ENCODE data around the gene HSPB8. TPM values are rescaled to one million over a fixed set of nuclear protein-coding genes. Genes with fewer than 3 reads are reported as not detected.

HSPB8 gene
- total RNA-seq, 1 donor = 2.9 TPM

DNA sequence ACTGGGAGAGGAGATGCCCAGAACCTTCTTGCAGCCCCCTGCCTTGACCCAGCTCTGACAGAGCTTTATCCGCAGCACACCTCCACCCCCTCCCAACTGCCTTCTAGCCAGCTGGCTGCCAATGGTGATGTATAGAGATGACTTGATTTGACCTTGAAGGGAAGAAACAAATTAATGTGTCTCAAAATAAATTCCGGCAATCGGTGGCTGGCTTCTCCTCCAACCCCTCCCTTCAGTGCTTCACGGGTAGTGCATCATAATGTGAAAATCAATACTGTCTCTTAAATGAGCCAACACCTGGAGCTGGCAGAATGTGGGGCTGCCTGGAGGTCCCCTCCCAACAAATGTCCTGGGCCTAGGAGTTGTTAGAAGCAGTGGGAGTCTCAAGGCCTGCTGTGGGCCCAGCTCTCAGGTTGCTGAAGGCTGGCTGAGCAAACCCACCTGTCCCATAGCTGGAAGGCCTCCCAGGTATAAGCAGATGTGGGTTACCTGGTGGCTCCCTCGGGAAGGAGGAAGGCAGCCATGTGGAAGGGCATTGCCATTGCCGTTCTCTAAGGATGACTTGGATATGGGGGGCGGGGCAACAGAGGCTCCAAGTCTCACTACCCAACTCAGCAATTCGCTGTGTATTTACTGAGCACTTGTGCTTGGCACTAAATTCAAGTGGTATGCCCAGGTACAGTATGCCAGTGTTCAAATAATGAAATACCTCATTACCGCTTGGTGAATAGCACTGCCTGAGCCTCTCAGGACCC lies 23.2 kb downstream of the HSPB8 start:
- H3K4me1 ChIP-seq (ENCODE audit: insufficient read depth, low read length) = no peaks in the 10 kb centered on the region
- TF ChIP-seq, protein P1, sequence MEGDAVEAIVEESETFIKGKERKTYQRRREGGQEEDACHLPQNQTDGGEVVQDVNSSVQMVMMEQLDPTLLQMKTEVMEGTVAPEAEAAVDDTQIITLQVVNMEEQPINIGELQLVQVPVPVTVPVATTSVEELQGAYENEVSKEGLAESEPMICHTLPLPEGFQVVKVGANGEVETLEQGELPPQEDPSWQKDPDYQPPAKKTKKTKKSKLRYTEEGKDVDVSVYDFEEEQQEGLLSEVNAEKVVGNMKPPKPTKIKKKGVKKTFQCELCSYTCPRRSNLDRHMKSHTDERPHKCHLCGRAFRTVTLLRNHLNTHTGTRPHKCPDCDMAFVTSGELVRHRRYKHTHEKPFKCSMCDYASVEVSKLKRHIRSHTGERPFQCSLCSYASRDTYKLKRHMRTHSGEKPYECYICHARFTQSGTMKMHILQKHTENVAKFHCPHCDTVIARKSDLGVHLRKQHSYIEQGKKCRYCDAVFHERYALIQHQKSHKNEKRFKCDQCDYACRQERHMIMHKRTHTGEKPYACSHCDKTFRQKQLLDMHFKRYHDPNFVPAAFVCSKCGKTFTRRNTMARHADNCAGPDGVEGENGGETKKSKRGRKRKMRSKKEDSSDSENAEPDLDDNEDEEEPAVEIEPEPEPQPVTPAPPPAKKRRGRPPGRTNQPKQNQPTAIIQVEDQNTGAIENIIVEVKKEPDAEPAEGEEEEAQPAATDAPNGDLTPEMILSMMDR (IDR thresholded peaks at IDR 0.05; ENCODE audit: extremely low read depth, low read depth, low read length) = no peak
- H3K79me2 ChIP-seq (ENCODE audit: insufficient read depth, low read length) = no peaks in the 10 kb centered on the region
- no peak for DNase-seq (ENCODE audit: insufficient read length, low spot score, missing footprints)
- H3K27me3 ChIP-seq (ENCODE audit: insufficient read depth, low read length) = no peaks in the 10 kb centered on the region
- no peak overlapping the region for H3K27ac ChIP-seq (ENCODE audit: low read depth, low read length)
- H3K4me3 ChIP-seq (ENCODE audit: insufficient read depth, low read length) = no peak overlapping the region
- H3K9me3 ChIP-seq (ENCODE audit: low read depth, low read length) = no peaks in the 10 kb centered on the region
- no peak overlapping the region for H3K4me2 ChIP-seq (ENCODE audit: insufficient read depth, low read length)
- no peak overlapping the region for H2AFZ ChIP-seq (ENCODE audit: low read length)
- H3K36me3 ChIP-seq (ENCODE audit: insufficient read depth, low read length) = no peaks in the 10 kb centered on the region
- no peaks in the 10 kb centered on the region for H4K20me1 ChIP-seq (ENCODE audit: insufficient read depth, low read length)

DNA sequence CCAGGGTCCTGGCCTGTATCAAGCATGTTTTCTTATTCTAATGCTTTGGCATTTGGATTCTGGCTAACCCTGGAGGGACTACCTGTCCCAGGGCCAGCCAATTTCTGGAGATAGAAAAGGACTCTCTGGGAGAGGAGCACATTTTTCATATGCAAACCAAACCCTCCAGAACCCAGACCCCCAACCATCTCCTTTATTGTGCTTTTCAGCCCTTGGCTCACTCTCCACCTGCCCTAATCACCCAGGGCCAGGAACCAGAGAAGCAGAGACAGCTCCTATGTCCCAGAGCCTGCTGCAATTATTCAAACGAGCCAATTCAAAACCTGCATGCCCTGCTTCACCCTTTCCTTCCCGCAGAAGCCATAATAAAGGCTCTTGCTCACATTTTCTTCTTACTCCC lies 23.8 kb downstream of the HSPB8 start:
- H3K4me3 ChIP-seq (ENCODE audit: insufficient read depth, low read length) = no peak overlapping the region

DNA sequence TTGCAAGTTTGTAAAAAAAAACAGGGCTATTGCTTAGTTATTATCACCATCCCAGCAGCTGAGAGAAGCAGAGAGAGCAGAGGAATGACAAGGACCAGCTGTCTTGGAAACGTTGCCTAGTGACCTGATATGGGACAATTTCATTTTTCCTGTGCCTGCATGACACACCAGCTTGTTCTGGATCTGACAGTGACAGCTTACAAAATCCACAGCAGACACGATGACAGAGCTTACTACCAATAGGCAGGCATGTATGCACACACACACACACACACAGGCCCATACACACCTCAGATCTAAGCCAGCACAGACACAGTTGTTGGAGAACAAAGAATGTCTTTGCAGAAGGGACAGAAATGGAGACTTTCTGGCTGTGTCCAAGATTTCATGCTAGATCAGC lies 25.4 kb downstream of the HSPB8 start:
- H3K4me2 ChIP-seq (ENCODE audit: insufficient read depth, low read length) = no peak overlapping the region
- H3K27me3 ChIP-seq (ENCODE audit: insufficient read depth, low read length) = no peaks in the 10 kb centered on the region
- H3K27ac ChIP-seq (ENCODE audit: low read depth, low read length) = no peak overlapping the region
- H4K20me1 ChIP-seq (ENCODE audit: insufficient read depth, low read length) = no peaks in the 10 kb centered on the region
- H3K79me2 ChIP-seq (ENCODE audit: insufficient read depth, low read length) = no peaks in the 10 kb centered on the region
- no peak for DNase-seq (ENCODE audit: insufficient read length, low spot score, missing footprints)
- H3K36me3 ChIP-seq (ENCODE audit: insufficient read depth, low read length) = no peaks in the 10 kb centered on the region
- H3K4me1 ChIP-seq (ENCODE audit: insufficient read depth, low read length) = no peaks in the 10 kb centered on the region
- no peaks in the 10 kb centered on the region for H3K9me3 ChIP-seq (ENCODE audit: low read depth, low read length)
- H2AFZ ChIP-seq (ENCODE audit: low read length) = no peak overlapping the region
- TF ChIP-seq, protein P1 (IDR thresholded peaks at IDR 0.05; ENCODE audit: extremely low read depth, low read depth, low read length) = no peak
- H3K4me3 ChIP-seq (ENCODE audit: insufficient read depth, low read length) = no peak overlapping the region

More for the DNA sequence above, 23.8 kb downstream of the HSPB8 start:
- Histone ChIP-seq H3K4me2 (ENCODE audit: insufficient read depth, low read length) (no peak overlapping the region), H2AFZ (ENCODE audit: low read length) (no peak overlapping the region), H3K79me2 (ENCODE audit: insufficient read depth, low read length) (no peaks in the 10 kb centered on the region), H4K20me1 (ENCODE audit: insufficient read depth, low read length) (no peaks in the 10 kb centered on the region), H3K4me1 (ENCODE audit: insufficient read depth, low read length) (no peaks in the 10 kb centered on the region), H3K36me3 (ENCODE audit: insufficient read depth, low read length) (no peaks in the 10 kb centered on the region), H3K27me3 (ENCODE audit: insufficient read depth, low read length) (no peaks in the 10 kb centered on the region), H3K9me3 (ENCODE audit: low read depth, low read length) (no peaks in the 10 kb centered on the region), H3K27ac (ENCODE audit: low read depth, low read length) (no peak overlapping the region)
- TF ChIP-seq, protein P1 (IDR thresholded peaks at IDR 0.05; ENCODE audit: extremely low read depth, low read depth, low read length) = no peak
- DNase-seq (ENCODE audit: insufficient read length, low spot score, missing footprints) = no peak

DNA sequence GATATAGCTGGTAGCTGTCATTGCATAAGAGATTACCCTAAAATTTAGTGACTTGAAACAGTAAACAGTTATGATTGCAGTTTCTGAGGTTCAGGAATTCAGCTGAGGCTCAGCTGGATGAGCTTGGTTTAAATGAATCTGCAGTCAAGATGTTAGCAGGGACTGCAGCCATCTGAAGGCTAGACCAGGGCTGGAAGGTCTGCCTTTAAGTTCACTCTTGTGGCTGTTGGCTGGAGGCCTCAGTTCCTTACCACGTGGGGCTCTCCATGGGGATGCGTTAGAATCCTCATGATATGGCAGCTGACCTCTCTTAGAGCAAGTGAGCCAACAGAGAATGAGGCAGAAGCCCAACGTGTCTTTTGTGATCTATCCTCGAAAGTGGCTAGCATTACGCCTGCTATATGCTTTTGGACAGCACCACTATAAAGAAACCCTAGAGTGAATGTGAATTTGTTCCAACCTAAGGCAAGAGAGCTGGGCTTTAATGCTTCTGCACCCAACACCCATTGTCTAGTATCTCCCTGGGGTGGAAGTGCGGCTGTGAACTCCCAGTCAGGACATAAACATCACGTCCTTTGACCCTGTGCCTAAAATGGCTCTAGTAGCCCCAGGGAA lies 26.0 kb downstream of the HSPB8 start:
- no peaks in the 10 kb centered on the region for H3K4me1 ChIP-seq (ENCODE audit: insufficient read depth, low read length)
- TF ChIP-seq, protein P1 (IDR thresholded peaks at IDR 0.05; ENCODE audit: extremely low read depth, low read depth, low read length) = no peak
- no peak for DNase-seq (ENCODE audit: insufficient read length, low spot score, missing footprints)
- H3K36me3 ChIP-seq (ENCODE audit: insufficient read depth, low read length) = no peaks in the 10 kb centered on the region
- no peak overlapping the region for H2AFZ ChIP-seq (ENCODE audit: low read length)
- no peaks in the 10 kb centered on the region for H3K9me3 ChIP-seq (ENCODE audit: low read depth, low read length)
- no peaks in the 10 kb centered on the region for H4K20me1 ChIP-seq (ENCODE audit: insufficient read depth, low read length)
- no peaks in the 10 kb centered on the region for H3K79me2 ChIP-seq (ENCODE audit: insufficient read depth, low read length)
- H3K4me2 ChIP-seq (ENCODE audit: insufficient read depth, low read length) = no peak overlapping the region
- no peak overlapping the region for H3K4me3 ChIP-seq (ENCODE audit: insufficient read depth, low read length)
- H3K27me3 ChIP-seq (ENCODE audit: insufficient read depth, low read length) = no peaks in the 10 kb centered on the region
- no peak overlapping the region for H3K27ac ChIP-seq (ENCODE audit: low read depth, low read length)

Measured in osteoblast (primary cell).